WTC11 (cell line): Measurements from ENCODE around the gene TP53AIP1. TPM values are rescaled to one million over a fixed set of nuclear protein-coding genes. Genes with fewer than 3 reads are reported as not detected.

Experiments
- ATAC-seq: fragments of 200-7000 bp; cut with Tn5 transposase; 2 replicates; pipeline ENCODE4 v1.10.0; 2021; ENCODE audit warnings: mild to moderate bottlenecking, moderate library complexity
- CTCF ChIA-PET: fragments of 300-600 bp; sonication (Branson Sonifier 250); formaldehyde crosslinking; loops from one replicate; lab custom pipeline; 2021; ENCODE audit warnings: antibody characterized with exemption; lab: Charles Lee
- POLR2A ChIA-PET: fragments of 350-600 bp; sonication (Branson Sonifier 250); formaldehyde crosslinking; loops from one replicate; lab custom pipeline; 2021; ENCODE audit warnings: antibody characterized with exemption; lab: Charles Lee
- DNase-seq: peaks from one replicate; pipeline ENCODE4 v3.0.0; 2021; ENCODE audit warnings: low spot score
- H3K27ac Mint-ChIP-seq: 2 replicates; pipeline ENCODE4 v1.8.0; 2021; ENCODE audit warnings: mixed read lengths
- H3K27me3 Mint-ChIP-seq: 2 replicates; pipeline ENCODE4 v1.8.0; 2021; ENCODE audit warnings: low read depth, mild to moderate bottlenecking, moderate library complexity, mixed read lengths
- H3K36me3 Mint-ChIP-seq: 2 replicates; pipeline ENCODE4 v1.8.0; 2021; ENCODE audit warnings: mixed read lengths
- H3K4me1 Mint-ChIP-seq: 2 replicates; pipeline ENCODE4 v1.8.0; 2022; ENCODE audit warnings: mixed read lengths
- H3K4me3 Mint-ChIP-seq: 2 replicates; pipeline ENCODE4 v1.8.0; 2021; ENCODE audit warnings: mild to moderate bottlenecking, moderate library complexity, mixed read lengths
- H3K9me3 Mint-ChIP-seq: 2 replicates; pipeline ENCODE4 v1.8.0; 2021; ENCODE audit warnings: mixed read lengths
- ATF3 ChIP-seq: sonication (generic); formaldehyde crosslinking; conservative IDR thresholded peaks from 2 replicates; pipeline ENCODE4 v1.8.1; 2022; ENCODE audit warnings: mild to moderate bottlenecking, missing genetic modification reagents
- CDX4 ChIP-seq: fragments of 250-450 bp; sonication (Bioruptor Pico); IDR thresholded peaks from 2 replicates; pipeline ENCODE4 v1.9.0; 2021; ENCODE audit warnings: moderate library complexity, mild to moderate bottlenecking, inconsistent platforms, borderline replicate concordance
- EMX1 ChIP-seq: fragments of 250-450 bp; sonication (Bioruptor Pico); IDR thresholded peaks from 2 replicates; pipeline ENCODE4 v1.8.0; 2021; ENCODE audit warnings: mild to moderate bottlenecking
- ERG ChIP-seq: fragments of 250-450 bp; sonication (Bioruptor Pico); IDR thresholded peaks from 2 replicates; pipeline ENCODE4 v1.8.0; 2021; ENCODE audit warnings: mild to moderate bottlenecking
- GRHL2 ChIP-seq: fragments of 250-450 bp; sonication (Bioruptor Pico); IDR thresholded peaks from 2 replicates; pipeline ENCODE4 v1.8.0; 2022; ENCODE audit warnings: mild to moderate bottlenecking, moderate library complexity; ENCODE audit not compliant: insufficient replicate concordance, severe bottlenecking
- HMGA2 ChIP-seq: fragments of 250-450 bp; sonication (Bioruptor Pico); IDR thresholded peaks from 2 replicates; pipeline ENCODE4 v1.4.0; 2021; ENCODE audit warnings: mild to moderate bottlenecking, moderate library complexity
- IRF1 ChIP-seq: sonication (generic); formaldehyde crosslinking; IDR thresholded peaks from 2 replicates; pipeline ENCODE4 v1.8.0; 2023; ENCODE audit warnings: missing genetic modification reagents
- IRF2 ChIP-seq: sonication (generic); formaldehyde crosslinking; IDR thresholded peaks from 2 replicates; pipeline ENCODE4 v1.8.0; 2022; ENCODE audit warnings: low read depth, missing genetic modification reagents, borderline replicate concordance
- KAT7 ChIP-seq: sonication (generic); formaldehyde crosslinking; IDR thresholded peaks from 2 replicates; pipeline ENCODE4 v1.8.1; 2023; ENCODE audit warnings: missing genetic modification reagents, mild to moderate bottlenecking, borderline replicate concordance
- MAX ChIP-seq: sonication (generic); formaldehyde crosslinking; IDR thresholded peaks from 2 replicates; pipeline ENCODE4 v1.8.0; 2022; ENCODE audit warnings: mild to moderate bottlenecking, missing genetic modification reagents
- MYBL2 ChIP-seq: sonication (generic); formaldehyde crosslinking; IDR thresholded peaks from 2 replicates; pipeline ENCODE4 v1.8.1; 2023; ENCODE audit warnings: mild to moderate bottlenecking, moderate library complexity, missing genetic modification reagents
- NFE2L1 ChIP-seq: sonication (generic); formaldehyde crosslinking; IDR thresholded peaks from 2 replicates; pipeline ENCODE4 v1.8.1; 2023; ENCODE audit warnings: missing genetic modification reagents
- NR1H2 ChIP-seq: sonication (generic); formaldehyde crosslinking; IDR thresholded peaks from 2 replicates; pipeline ENCODE4 v1.9.0; 2021; ENCODE audit warnings: mild to moderate bottlenecking, moderate library complexity, missing genetic modification reagents
- NR2C2 ChIP-seq: sonication (generic); formaldehyde crosslinking; IDR thresholded peaks from 2 replicates; pipeline ENCODE4 v1.8.0; 2022; ENCODE audit warnings: mild to moderate bottlenecking, missing genetic modification reagents
- PRDM15 ChIP-seq: sonication (generic); formaldehyde crosslinking; IDR thresholded peaks from 2 replicates; pipeline ENCODE4 v1.8.0; 2022; ENCODE audit warnings: missing genetic modification reagents
- PREB ChIP-seq: sonication (generic); formaldehyde crosslinking; IDR thresholded peaks from 2 replicates; pipeline ENCODE4 v1.8.1; 2022; ENCODE audit warnings: mild to moderate bottlenecking, missing genetic modification reagents, moderate library complexity, borderline replicate concordance
- RORB ChIP-seq: fragments of 250-450 bp; sonication (Bioruptor Pico); IDR thresholded peaks from 2 replicates; pipeline ENCODE4 v1.9.0; 2021; ENCODE audit warnings: mild to moderate bottlenecking
- SOX15 ChIP-seq: fragments of 250-450 bp; sonication (Bioruptor Pico); IDR thresholded peaks from 2 replicates; pipeline ENCODE4 v1.9.0; 2021; ENCODE audit warnings: mild to moderate bottlenecking
- TCF7 ChIP-seq: sonication (generic); formaldehyde crosslinking; IDR thresholded peaks from 2 replicates; pipeline ENCODE4 v1.8.0; 2022; ENCODE audit warnings: mild to moderate bottlenecking, low read depth, missing genetic modification reagents, moderate library complexity
- TEAD1 ChIP-seq: sonication (generic); formaldehyde crosslinking; IDR thresholded peaks from 2 replicates; pipeline ENCODE4 v1.8.0; 2022; ENCODE audit warnings: mild to moderate bottlenecking, missing genetic modification reagents
- ZNF138 ChIP-seq: sonication (generic); formaldehyde crosslinking; conservative IDR thresholded peaks from 2 replicates; pipeline ENCODE4 v1.8.1; 2022; ENCODE audit warnings: mild to moderate bottlenecking, moderate library complexity, missing genetic modification reagents
- ZNF512 ChIP-seq: sonication (generic); formaldehyde crosslinking; IDR thresholded peaks from 2 replicates; pipeline ENCODE4 v1.8.1; 2022; ENCODE audit warnings: missing genetic modification reagents, borderline replicate concordance
- total RNA-seq: library from RNA; stranded (reverse); gene quantifications from 3 replicates; pipeline ENCODE4 v1.2.3, GENCODE V29; 2021

The TP53AIP1 gene
- total RNA-seq, 1 experiment from 2014 or later = 0.07 TPM

GRCh38 chr11:128946648-128947047 is 4.0 kb upstream of the TP53AIP1 start:
- no peaks in the 10 kb centered on the region for H3K9me3 Mint-ChIP-seq
- no peak for ATAC-seq

GRCh38 chr11:128943428-128943976 is 831 bp upstream of the TP53AIP1 start:
- CTCF ChIA-PET = interaction anchor here (0.7 to 2.1 kb wide), 7 partner anchors 13 to 125 kb away, joined by 3 to 14 read pairs (median 6); no protein-coding TSS in a partner anchor
- POLR2A ChIA-PET = no interaction called here
- no peaks in the 10 kb centered on the region for H3K4me1 Mint-ChIP-seq
- no peak overlapping the region for H3K27ac Mint-ChIP-seq
- ATAC-seq = no peak
- TF ChIP-seq TCF7 (no peak), NFE2L1 (CRISPR knock-in tag) (no peak), IRF1 (CRISPR knock-in tag) (no peak), EMX1 (no peak), KAT7 (CRISPR knock-in tag) (no peak), RORB (CRISPR knock-in tag) (no peak)
- TF ChIP-seq, all 79 proteins: peak for 0
- Mint-ChIP-seq H3K27me3 (peaks cover 30% of the 10 kb centered on the region), H3K4me3 (no peak overlapping the region), H3K9me3 (no peaks in the 10 kb centered on the region), H3K36me3 (no peaks in the 10 kb centered on the region)
- no peak for DNase-seq

More at GRCh38 chr11:128946648-128947047, 4.0 kb upstream of the TP53AIP1 start:
- CTCF ChIA-PET = no interaction called here
- Mint-ChIP-seq H3K27me3 (peaks cover 13% of the 10 kb centered on the region), H3K4me1 (no peaks in the 10 kb centered on the region), H3K4me3 (no peak overlapping the region), H3K27ac (no peak overlapping the region), H3K36me3 (no peaks in the 10 kb centered on the region)
- no peak for DNase-seq
- POLR2A ChIA-PET = no interaction called here
- no peak for TF ChIP-seq MYBL2 (CRISPR knock-in tag)
- TF ChIP-seq TEAD1 (CRISPR knock-in tag) = no peak
- TF ChIP-seq NR2C2 (CRISPR knock-in tag) = no peak
- TF ChIP-seq NFE2L1 (CRISPR knock-in tag) = no peak
- TF ChIP-seq HMGA2 (CRISPR knock-in tag) = no peak
- no peak for TF ChIP-seq NR1H2 (CRISPR knock-in tag)
- no peak for TF ChIP-seq ERG
- TF ChIP-seq IRF2 (CRISPR knock-in tag) = no peak
- no peak for TF ChIP-seq CDX4
- TF ChIP-seq ZNF512 (CRISPR knock-in tag) = no peak

GRCh38 chr11:128942272-128942612 is 429 bp downstream of the TP53AIP1 start:
- H3K4me1 Mint-ChIP-seq = peaks cover 7% of the 10 kb centered on the region
- no peak for TF ChIP-seq MAX
- no peak for TF ChIP-seq PRDM15 (CRISPR knock-in tag)
- TF ChIP-seq PREB (CRISPR knock-in tag) = no peak
- no peak for TF ChIP-seq ZNF138
- no peak for TF ChIP-seq GRHL2 (CRISPR knock-in tag)
- no peak for TF ChIP-seq ATF3 (CRISPR knock-in tag)
- TF ChIP-seq SOX15 (CRISPR knock-in tag) = no peak

More at GRCh38 chr11:128942272-128942612, 429 bp downstream of the TP53AIP1 start:
- ChIA-PET CTCF (interaction anchor here (0.8 to 2.1 kb wide), 5 partner anchors 14 to 62 kb away, joined by 3 to 10 read pairs (median 5); no protein-coding TSS in a partner anchor), POLR2A (no interaction called here)
- Mint-ChIP-seq H3K4me3 (no peak overlapping the region), H3K36me3 (no peaks in the 10 kb centered on the region), H3K9me3 (no peaks in the 10 kb centered on the region), H3K27ac (no peak overlapping the region), H3K27me3 (peaks cover 38% of the 10 kb centered on the region)
- DNase-seq (no peak), ATAC-seq (no peak)
